C4-2B (cell line): ENCODE measurements around the gene BSND.

Source experiments
- ZFX ChIP-seq: fragments of 450-650 bp; IDR thresholded peaks from 2 replicates; pipeline ENCODE4 v1.6.1; 2017
- TF ChIP-seq, protein P1 (sequence below): fragments of 450-650 bp; conservative IDR thresholded peaks from 2 replicates; pipeline ENCODE4 v1.5.1; 2017; ENCODE audit warnings: mild to moderate bottlenecking

- TF ChIP-seq, protein P1, sequence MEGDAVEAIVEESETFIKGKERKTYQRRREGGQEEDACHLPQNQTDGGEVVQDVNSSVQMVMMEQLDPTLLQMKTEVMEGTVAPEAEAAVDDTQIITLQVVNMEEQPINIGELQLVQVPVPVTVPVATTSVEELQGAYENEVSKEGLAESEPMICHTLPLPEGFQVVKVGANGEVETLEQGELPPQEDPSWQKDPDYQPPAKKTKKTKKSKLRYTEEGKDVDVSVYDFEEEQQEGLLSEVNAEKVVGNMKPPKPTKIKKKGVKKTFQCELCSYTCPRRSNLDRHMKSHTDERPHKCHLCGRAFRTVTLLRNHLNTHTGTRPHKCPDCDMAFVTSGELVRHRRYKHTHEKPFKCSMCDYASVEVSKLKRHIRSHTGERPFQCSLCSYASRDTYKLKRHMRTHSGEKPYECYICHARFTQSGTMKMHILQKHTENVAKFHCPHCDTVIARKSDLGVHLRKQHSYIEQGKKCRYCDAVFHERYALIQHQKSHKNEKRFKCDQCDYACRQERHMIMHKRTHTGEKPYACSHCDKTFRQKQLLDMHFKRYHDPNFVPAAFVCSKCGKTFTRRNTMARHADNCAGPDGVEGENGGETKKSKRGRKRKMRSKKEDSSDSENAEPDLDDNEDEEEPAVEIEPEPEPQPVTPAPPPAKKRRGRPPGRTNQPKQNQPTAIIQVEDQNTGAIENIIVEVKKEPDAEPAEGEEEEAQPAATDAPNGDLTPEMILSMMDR = no peak
- TF ChIP-seq ZFX = no peak
Measured at GRCh38 chr1:55057956-55058298, 59.2 kb downstream of the BSND start.
